ENCODE data around the gene TICAM1. TPM values are rescaled to one million over a fixed set of nuclear protein-coding genes. Genes with fewer than 3 reads are reported as not detected.

Gene TICAM1
- total RNA-seq, 4 donors from 2014 or later, result 3.5 to 10.8 (median 4.7) TPM

- no peak overlapping the region for H3K4me3 ChIP-seq
- H3K4me1 ChIP-seq, result peaks cover 0 to 1% (median 0%) of the 10 kb centered on the region in 4 donors
- H3K36me3 ChIP-seq, result peaks cover 0 to 4% (median 0%) of the 10 kb centered on the region in 3 donors
- no peak for DNase-seq (ENCODE audit: low spot score in 2 of 2)
- H3K9me3 ChIP-seq, result no peaks in the 10 kb centered on the region
- 46 to 47% methylated on average over 32 to 33 of the region's 33 CpGs for WGBS, 2 donors
- no peaks in the 10 kb centered on the region for H3K27me3 ChIP-seq
- TF ChIP-seq CTCF (IDR thresholded peaks at IDR 0.05), result peak; percentile 47 to 61 (median 53)
- TF ChIP-seq POLR2A (IDR thresholded peaks at IDR 0.05), result no peak
- no peak for TF ChIP-seq EP300 (IDR thresholded peaks at IDR 0.05)
- no peak overlapping the region for H3K27ac ChIP-seq
Observed at GRCh38 chr19:4803736-4804695, 27.5 kb downstream of the TICAM1 start.

GRCh38 chr19:4802711-4803110 is 28.8 kb downstream of the TICAM1 start:
- Histone ChIP-seq H3K4me3 (no peak overlapping the region), H3K36me3 (peaks cover 0 to 17% (median 0%) of the 10 kb centered on the region in 3 donors), H3K4me1 (no peaks in the 10 kb centered on the region), H3K27me3 (no peaks in the 10 kb centered on the region), H3K9me3 (no peaks in the 10 kb centered on the region), H3K27ac (no peak overlapping the region)
- DNase-seq (ENCODE audit: low spot score in 2 of 2), result no peak
- 72 to 77% methylated on average over 7 of the region's 7 CpGs for WGBS, 2 donors
- TF ChIP-seq POLR2A (IDR thresholded peaks at IDR 0.05), result no peak
- no peak for TF ChIP-seq EP300 (IDR thresholded peaks at IDR 0.05)
- TF ChIP-seq CTCF (IDR thresholded peaks at IDR 0.05), result no peak

GRCh38 chr19:4801085-4801619 is 30.4 kb downstream of the TICAM1 start:
- DNase-seq (ENCODE audit: low spot score in 2 of 2), result no peak
- H3K9me3 ChIP-seq, result no peaks in the 10 kb centered on the region
- TF ChIP-seq CTCF (IDR thresholded peaks at IDR 0.05) (no peak), EP300 (IDR thresholded peaks at IDR 0.05) (no peak), POLR2A (IDR thresholded peaks at IDR 0.05) (no peak)
- peaks cover 0 to 5% (median 0%) of the 10 kb centered on the region in 4 donors for H3K4me1 ChIP-seq
- 80 to 86% methylated on average over 3 of the region's 3 CpGs for WGBS, 2 donors
- peaks cover 0 to 31% (median 0%) of the 10 kb centered on the region in 3 donors for H3K36me3 ChIP-seq
- no peak overlapping the region for H3K27ac ChIP-seq
- no peaks in the 10 kb centered on the region for H3K27me3 ChIP-seq
- no peak overlapping the region for H3K4me3 ChIP-seq

GRCh38 chr19:4800591-4801081 is 30.9 kb downstream of the TICAM1 start:
- Histone ChIP-seq H3K9me3 (no peaks in the 10 kb centered on the region), H3K36me3 (peaks cover 0 to 36% (median 0%) of the 10 kb centered on the region in 3 donors), H3K4me1 (peaks cover 0 to 7% (median 0%) of the 10 kb centered on the region in 4 donors), H3K4me3 (no peak overlapping the region), H3K27ac (no peak overlapping the region), H3K27me3 (no peaks in the 10 kb centered on the region)
- TF ChIP-seq CTCF (IDR thresholded peaks at IDR 0.05) (no peak), EP300 (IDR thresholded peaks at IDR 0.05) (no peak), POLR2A (IDR thresholded peaks at IDR 0.05) (no peak)
- 57 to 70% methylated on average over 23 of the region's 23 CpGs for WGBS, 2 donors
- no peak for DNase-seq (ENCODE audit: low spot score in 2 of 2)

- peaks cover 0 to 69% (median 4%) of the 10 kb centered on the region in 3 donors for H3K36me3 ChIP-seq
- DNase-seq (ENCODE audit: low spot score in 2 of 2), result no peak
- WGBS, 2 donors, result 77 to 83% methylated on average over 9 of the region's 9 CpGs
- H3K4me1 ChIP-seq, result peaks cover 0 to 45% (median 12%) of the 10 kb centered on the region in 4 donors
- no peaks in the 10 kb centered on the region for H3K27me3 ChIP-seq
- TF ChIP-seq EP300 (IDR thresholded peaks at IDR 0.05), result no peak
- TF ChIP-seq CTCF (IDR thresholded peaks at IDR 0.05), result no peak
- TF ChIP-seq POLR2A (IDR thresholded peaks at IDR 0.05), result no peak
- H3K4me3 ChIP-seq, result no peak overlapping the region
- H3K27ac ChIP-seq, result no peak overlapping the region
- no peaks in the 10 kb centered on the region for H3K9me3 ChIP-seq
Observed at GRCh38 chr19:4795400-4795799, 36.1 kb downstream of the TICAM1 start.

Data from tibial nerve (tissue), 4 donors.